ENCODE measurements around the gene DOHH. TPM values are rescaled to one million over a fixed set of nuclear protein-coding genes. Genes with fewer than 3 reads are reported as not detected.

The DOHH gene
- total RNA-seq, 4 donors from 2014 or later = 19.5 to 37.5 (median 25.8) TPM

GRCh38 chr19:3441089-3441985 is 59.1 kb downstream of the DOHH start:
- Histone ChIP-seq H3K36me3 (peaks cover 37 to 89% (median 71%) of the 10 kb centered on the region in 4 donors), H3K4me1 (peaks cover 42 to 77% (median 65%) of the 10 kb centered on the region in 4 donors), H3K9me3 (no peaks in the 10 kb centered on the region), H3K27ac (replicated peaks in 1 of 4) (peak overlapping the region; percentile 71 to 78 (median 72)), H3K27me3 (no peaks in the 10 kb centered on the region), H3K4me3 (no peak overlapping the region)
- intact Hi-C loops (cut with DNase I) = no loop called here
- no peak for TF ChIP-seq EP300 (IDR thresholded peaks at IDR 0.05)
- TF ChIP-seq POLR2A (IDR thresholded peaks at IDR 0.05; ENCODE audit: low read depth) = no peak
- no peak for TF ChIP-seq POLR2AphosphoS5 (IDR thresholded peaks at IDR 0.05)
- TF ChIP-seq CTCF (IDR thresholded peaks at IDR 0.05) = no peak
- DNase-seq (ENCODE audit: extremely low spot score) = no peak
- WGBS = 74% methylated on average over 20 of the region's 25 CpGs

Small RNAs within 50 kb of the gene (small RNA-seq; reads per million reads assigned to genes)
- 0 to 0.17 (median 0) reads per million in 3 donors for gene RF00212

Other genes with a start within 250 kb of the DOHH start
- gene NFIC, start 134.1 kb downstream of the DOHH start, total RNA-seq = 100 to 1,000 TPM; 165 to 297 (median 211) TPM
- gene SMIM24, start 20.1 kb downstream of the DOHH start, total RNA-seq = not detected
- gene SMIM44, start 17.2 kb downstream of the DOHH start, total RNA-seq = not detected
- gene FZR1, start 5.6 kb upstream of the DOHH start, total RNA-seq = 10 to 100 TPM; 15.8 to 41.2 (median 31.4) TPM
- not detected for gene TEKTIP1, start 38.5 kb upstream of the DOHH start, total RNA-seq
- 10 to 100 TPM; 28.2 to 87.0 (median 62.4) TPM for gene MFSD12, start 56.9 kb upstream of the DOHH start, total RNA-seq
- gene HMG20B, start 72.3 kb upstream of the DOHH start, total RNA-seq = 100 to 1,000 TPM; 136 to 202 (median 161) TPM
- gene GIPC3, start 84.8 kb upstream of the DOHH start, total RNA-seq = 10 to 100 TPM in 1 of 4 donors, 1 to 10 TPM in 3; 4.1 to 17.5 (median 4.9) TPM
- 10 to 100 TPM in 1 of 4 donors, 1 to 10 TPM in 3; 4.8 to 17.2 (median 7.7) TPM for gene TBXA2R, start 106.2 kb upstream of the DOHH start, total RNA-seq
- 10 to 100 TPM; 28.7 to 45.0 (median 34.2) TPM for gene CACTIN, start 126.1 kb upstream of the DOHH start, total RNA-seq
- 100 to 1,000 TPM in 2 of 4 donors, 10 to 100 TPM in 2; 73.2 to 180 (median 99.9) TPM for gene PIP5K1C, start 199.8 kb upstream of the DOHH start, total RNA-seq
- 1 to 10 TPM in 1 of 4 donors, under 1 TPM in 2, not detected in 1; 0.06 to 4.2 (median 0.17) TPM for gene TJP3, start 207.7 kb upstream of the DOHH start, total RNA-seq

All from esophagus muscularis mucosa (tissue), 4 donors.